Posterior vena cava (tissue), 2 donors: Measurements from ENCODE around the gene HSF2. TPM values are rescaled to one million over a fixed set of nuclear protein-coding genes. Genes with fewer than 3 reads are reported as not detected.
"Not testable (repeated sequence)": the region's sequence is repeated elsewhere in the genome, so short reads cannot be mapped to it uniquely, and the experiment has no call there.

Experiments used
- DNase-seq: peaks from one replicate; pipeline ENCODE4 v3.0.0-alpha.2; 2020; ENCODE audit warnings: low spot score
- intact Hi-C, 2 donors: fragments of 100-400 bp; cut with DNase I; formaldehyde crosslinking; loops; one replicate each; pipeline versions ENCODE4 v1.14.1 to v1.14.2; 2022 to 2023
- total RNA-seq, 2 donors: library from RNA; stranded (reverse); fragmentation: NEBNext Ultra II Directional; extraction: Animal tissue kit (Norgen Biotek cat#: 25700); gene quantifications; one replicate each; pipeline ENCODE4 v1.2.1, GENCODE V29; 2021
- donor health status: DM: yes; HTN: yes; CAD: no.
- donor health status: DM: yes; HTN: yes; CAD: no.

The HSF2 gene
- total RNA-seq, 2 donors from 2014 or later, result 7.8 to 12.7 TPM

GRCh38 chr6:122432816-122433215, 33.4 kb downstream of the HSF2 start:
- intact Hi-C loops, result no loop called here
- no peak for DNase-seq

GRCh38 chr6:122438975-122439374, 39.5 kb downstream of the HSF2 start:
- intact Hi-C loops, result no loop called here
- no peak for DNase-seq

GRCh38 chr6:122445274-122445673, 45.8 kb downstream of the HSF2 start:
- intact Hi-C loops, result no loop called here
- no peak for DNase-seq

- no peak for DNase-seq
- intact Hi-C loops, result no loop called here
Observed at GRCh38 chr6:122449069-122449468, 49.6 kb downstream of the HSF2 start.

GRCh38 chr6:122452509-122452908, 53.1 kb downstream of the HSF2 start:
- no peak for DNase-seq

DNA sequence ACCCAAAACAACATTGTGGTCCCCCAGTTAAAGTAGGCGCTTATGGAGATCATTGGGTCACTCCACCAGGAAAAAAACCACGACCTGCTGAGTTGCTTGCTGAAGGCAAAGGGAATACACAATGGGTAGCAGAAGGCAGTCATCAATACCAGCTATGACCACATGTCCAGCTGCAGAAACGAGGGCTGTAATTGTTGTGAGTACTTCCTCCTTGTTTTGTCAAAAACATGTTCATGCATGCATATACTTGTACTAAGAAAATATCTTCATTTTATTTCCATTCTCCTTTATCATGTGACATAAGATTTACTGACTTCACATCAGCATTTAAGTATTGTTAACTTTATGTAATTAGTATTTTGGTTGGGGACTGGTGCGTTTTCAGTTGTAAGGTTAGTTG, 55.2 kb downstream of the HSF2 start:
- intact Hi-C loops, result no loop called here
- DNase-seq, result no peak

More at GRCh38 chr6:122452509-122452908, 53.1 kb downstream of the HSF2 start:
- intact Hi-C loops, result no loop called here

- DNase-seq, intact Hi-C loops: not testable (repeated sequence)
Observed at GRCh38 chr6:122455116-122455515, 55.7 kb downstream of the HSF2 start.

- DNase-seq, result no peak
- intact Hi-C loops, result no loop called here
Observed at GRCh38 chr6:122458087-122458486, 58.6 kb downstream of the HSF2 start.

- no peak for DNase-seq
- intact Hi-C loops, result no loop called here
Observed at GRCh38 chr6:122459240-122459639, 59.8 kb downstream of the HSF2 start.

DNA sequence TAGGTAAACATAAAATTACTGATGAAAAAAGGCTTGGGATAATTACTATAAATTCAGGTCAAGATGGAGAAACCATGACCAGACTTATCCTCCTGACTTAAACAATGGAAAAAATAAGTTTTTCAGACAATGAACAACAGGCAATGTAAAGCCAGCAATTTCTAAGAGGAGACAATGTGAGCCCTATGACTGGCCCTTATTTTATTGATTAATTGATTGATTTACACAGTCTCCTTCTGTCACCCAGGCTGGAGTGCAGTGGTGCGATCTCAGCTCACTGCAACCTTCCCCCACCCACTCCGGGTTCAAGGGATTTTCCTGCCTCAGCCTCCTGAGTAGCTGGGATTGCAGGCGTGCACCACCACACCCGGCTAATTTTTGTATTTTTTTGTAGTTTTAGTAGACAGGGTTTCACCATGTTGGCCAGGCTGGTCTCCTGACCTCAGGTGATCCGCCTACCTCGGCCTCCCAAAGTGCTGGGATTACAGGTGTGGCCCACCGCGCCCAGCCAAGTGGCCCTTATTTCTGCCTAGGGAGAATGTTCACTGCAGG, 60.5 kb downstream of the HSF2 start:
- DNase-seq, intact Hi-C loops: not testable (repeated sequence)

GRCh38 chr6:122461885-122462284, 62.4 kb downstream of the HSF2 start:
- intact Hi-C loops, result no loop called here
- no peak for DNase-seq

DNA sequence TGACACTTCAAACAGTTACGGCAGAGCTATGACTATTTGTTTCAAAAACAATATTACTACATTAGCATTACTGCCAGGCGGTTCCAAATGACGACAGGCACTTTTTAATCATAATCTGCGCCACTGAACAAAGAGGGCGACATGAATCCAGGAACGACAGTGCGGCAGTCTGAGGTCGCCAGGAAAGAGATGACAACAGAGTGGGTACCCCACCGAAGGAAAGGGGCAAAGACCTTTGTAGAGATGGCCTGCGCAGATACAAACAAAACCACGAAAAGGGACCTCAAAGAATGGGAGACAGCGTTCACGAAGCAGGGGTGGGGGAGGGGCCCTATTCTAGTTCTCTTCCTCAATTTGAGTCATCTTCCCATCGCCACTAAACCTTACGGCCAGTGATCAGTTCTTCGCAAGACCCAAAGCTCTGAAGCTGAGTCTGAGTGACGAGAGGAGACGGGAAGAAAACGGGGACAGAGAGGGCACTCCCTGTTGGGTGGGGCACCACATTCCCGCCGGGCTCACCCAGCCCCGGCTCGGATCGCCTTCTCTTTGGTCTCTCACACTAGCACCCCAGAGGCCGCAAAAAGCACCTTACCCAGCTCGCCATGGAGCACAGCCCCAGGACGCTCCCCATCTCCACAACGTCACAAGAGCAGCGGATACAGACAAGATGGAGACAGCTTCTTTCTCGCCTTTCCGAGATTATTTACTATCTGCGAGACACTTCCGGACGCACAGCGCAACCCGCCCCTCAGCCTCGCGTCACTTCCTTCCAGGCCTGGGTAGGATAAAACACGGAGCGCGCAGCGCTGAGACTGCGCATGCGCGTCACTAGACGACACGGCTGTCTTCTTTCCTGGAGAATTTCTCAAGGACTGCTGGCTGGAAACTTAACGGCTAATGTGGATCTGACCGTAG, 71.9 kb downstream of the HSF2 start, which contains the start of gene SERINC1:
Gene SERINC1, minus strand, starts transcription at position 701 of the 915 bp plus-strand sequence. Its CDS starts 70 bp downstream, at position 631.
- DNase-seq, result peak; percentile 99
- intact Hi-C loops, result no loop called here

GRCh38 chr6:122472022-122472340, 72.5 kb downstream of the HSF2 start:
- intact Hi-C loops, result no loop called here

DNA sequence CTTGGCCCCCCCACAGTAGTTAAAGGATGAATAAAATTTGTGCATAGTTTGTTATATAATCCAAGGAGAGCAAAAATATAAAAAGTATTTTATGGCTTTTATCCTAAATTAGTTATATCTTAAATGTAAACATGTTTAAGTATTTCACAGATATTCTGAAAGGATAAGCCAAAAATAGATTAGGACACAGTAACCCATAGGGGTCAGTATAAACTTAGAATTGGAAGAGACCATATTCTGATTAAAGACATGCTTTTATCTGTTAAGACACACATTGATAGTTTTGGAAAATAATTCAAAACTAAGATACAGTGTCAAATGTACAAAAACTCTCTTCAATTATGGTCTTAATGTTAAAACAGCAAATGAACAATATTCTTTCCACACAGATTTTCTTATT, 76.7 kb downstream of the HSF2 start:
- intact Hi-C loops, result no loop called here
- no peak for DNase-seq

More at GRCh38 chr6:122472022-122472340, 72.5 kb downstream of the HSF2 start:
- no peak for DNase-seq

- DNase-seq, result no peak
- intact Hi-C loops, result no loop called here
Observed at GRCh38 chr6:122482750-122483080, 83.3 kb downstream of the HSF2 start.

Other genes starting within 250 kb of the HSF2 start
- 100 to 1,000 TPM; 229 to 271 TPM for gene SERINC1, start 72.2 kb downstream of the HSF2 start, total RNA-seq
- gene PKIB, start 210.8 kb downstream of the HSF2 start, total RNA-seq, result 1 to 10 TPM in 1 of 2 donors, under 1 TPM in 1; 0.37 to 1.8 TPM